Measurements from ENCODE around the gene TUBGCP6. TPM values are rescaled to one million over a fixed set of nuclear protein-coding genes. Genes with fewer than 3 reads are reported as not detected.

The TUBGCP6 gene
- polyA plus RNA-seq, 1 donor = 33.5 TPM

DNA sequence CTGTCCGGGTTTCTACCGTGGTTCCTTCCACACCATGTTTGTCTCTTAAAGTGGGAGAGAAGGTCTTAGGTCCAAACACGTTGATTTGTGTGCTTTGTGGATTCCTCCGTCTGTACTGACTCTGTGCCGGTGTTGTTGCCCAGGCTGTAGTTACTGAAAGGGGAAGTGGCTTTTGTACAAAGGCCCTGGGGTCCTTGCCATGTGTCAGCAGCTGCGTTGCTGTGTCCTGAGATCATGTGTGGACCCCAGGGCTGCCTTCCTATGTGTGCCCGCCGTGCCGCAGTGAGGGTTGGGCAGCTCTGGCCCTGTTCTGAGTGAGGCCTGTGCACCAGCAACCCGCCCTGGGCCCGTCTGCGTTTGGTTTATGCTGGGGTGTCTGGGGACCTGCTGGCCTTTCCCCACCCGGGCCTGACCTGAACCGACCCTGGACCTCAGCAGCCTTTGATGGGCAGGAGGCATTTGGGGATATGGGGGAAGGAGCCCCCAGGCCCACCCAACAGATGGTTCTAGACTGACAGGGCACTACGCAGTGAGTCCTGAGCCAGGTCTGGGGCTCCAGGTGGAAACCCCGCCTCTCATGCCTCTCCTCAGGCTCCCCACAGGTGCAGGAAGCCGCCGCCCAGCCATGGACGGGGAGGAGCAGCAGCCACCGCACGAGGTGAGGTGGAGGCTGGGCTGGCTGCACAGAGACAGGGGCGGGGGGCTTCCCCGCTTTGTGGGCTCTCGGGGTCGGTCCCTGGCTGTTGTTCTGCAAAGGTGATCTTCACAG, 52.2 kb downstream of the TUBGCP6 start:
- DNase-seq = no peak

DNA sequence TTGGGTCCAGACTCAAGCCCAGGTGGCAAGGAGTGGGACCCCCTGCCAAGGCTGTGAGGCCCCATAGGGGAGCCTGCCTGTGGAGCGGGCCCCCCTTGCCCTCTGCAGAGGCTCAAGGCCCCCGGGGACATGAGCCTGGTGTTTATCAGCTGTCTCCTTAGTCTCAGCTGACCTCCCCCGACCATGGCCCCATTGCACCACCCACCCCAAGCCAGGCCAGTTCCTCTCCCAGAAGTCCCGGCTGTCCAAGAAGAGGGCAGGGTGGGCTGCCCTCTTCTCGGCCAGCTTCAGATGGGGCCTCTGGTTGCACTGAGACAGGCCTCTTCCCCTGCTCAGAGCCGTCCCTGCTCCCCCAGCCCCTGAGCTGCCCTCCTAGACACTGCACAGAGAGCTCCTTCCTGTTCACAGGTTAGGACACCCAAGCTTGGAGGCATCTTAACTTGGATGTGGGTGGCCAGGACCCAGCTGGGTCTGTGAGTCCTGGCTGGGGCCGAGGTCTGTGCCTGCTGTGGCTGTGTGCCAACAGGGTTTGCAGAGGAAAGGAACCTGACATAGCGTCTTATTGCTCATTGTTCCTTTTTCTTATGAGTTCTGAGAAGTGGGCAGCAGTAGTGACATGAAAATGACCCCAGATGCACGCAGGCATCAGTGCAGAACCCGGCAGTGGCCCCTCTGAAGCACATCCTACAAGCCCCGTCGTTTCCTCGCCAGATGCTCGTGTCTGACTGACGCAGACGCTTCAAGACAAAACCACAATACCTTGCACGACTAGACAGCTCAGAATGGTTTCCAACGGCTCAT, 53.7 kb downstream of the TUBGCP6 start:
- no peak for DNase-seq

DNA sequence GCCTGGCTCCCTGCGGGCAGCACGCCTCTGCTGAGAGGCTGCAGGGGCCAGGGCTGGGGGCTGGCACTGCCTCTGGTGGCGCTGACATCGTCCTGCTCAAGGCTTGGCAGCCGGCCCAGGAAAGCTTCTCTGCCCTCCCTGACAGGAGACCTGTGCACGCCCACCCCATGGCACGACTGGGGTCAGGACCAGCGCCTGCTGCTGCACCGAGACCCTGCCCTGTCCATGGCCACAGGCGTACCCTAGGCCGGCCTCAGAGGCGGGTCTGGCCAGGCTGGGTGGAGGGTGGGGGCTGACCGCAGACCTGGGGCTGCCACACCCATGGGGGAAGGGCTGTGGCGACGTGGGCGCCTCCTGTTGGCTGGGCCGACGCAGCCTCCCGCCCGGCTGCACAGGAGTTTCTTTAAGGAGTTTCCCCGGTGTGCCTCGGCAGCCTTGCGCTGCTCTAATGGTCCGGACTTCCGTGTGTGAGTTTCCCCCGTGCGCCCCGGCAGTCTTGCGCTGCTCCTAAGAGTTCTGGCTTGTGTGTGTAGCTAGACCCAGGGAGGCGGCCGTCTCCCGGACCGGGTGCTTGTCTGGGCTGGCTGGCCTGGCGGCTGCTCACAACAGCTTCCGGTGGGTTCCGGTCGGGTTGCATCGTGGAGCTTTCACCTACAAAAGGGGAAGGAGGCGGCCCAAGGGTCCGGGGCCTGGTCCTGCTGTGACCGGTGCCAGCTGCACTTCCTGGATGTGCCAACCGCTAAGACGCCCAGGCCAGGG, 54.5 kb downstream of the TUBGCP6 start:
- DNase-seq = peak; percentile 51

DNA sequence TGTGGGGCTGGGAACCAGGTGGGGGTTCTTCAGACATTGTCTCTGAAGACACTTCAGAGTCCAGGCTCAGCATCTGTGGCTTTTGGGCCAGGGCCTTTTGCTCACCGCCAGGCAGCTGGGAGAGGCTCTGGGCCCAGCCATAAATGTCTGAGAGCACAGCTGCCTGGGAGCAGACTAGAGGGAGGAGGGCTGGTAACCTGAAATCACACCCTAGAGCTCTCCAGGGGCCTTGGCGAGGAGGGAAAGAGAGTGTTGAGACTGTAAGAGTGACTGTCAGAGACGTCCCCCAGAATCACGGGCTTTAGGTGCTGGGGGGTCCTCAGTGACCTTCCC, 55.0 kb downstream of the TUBGCP6 start:
- peak; percentile 65 for DNase-seq

DNA sequence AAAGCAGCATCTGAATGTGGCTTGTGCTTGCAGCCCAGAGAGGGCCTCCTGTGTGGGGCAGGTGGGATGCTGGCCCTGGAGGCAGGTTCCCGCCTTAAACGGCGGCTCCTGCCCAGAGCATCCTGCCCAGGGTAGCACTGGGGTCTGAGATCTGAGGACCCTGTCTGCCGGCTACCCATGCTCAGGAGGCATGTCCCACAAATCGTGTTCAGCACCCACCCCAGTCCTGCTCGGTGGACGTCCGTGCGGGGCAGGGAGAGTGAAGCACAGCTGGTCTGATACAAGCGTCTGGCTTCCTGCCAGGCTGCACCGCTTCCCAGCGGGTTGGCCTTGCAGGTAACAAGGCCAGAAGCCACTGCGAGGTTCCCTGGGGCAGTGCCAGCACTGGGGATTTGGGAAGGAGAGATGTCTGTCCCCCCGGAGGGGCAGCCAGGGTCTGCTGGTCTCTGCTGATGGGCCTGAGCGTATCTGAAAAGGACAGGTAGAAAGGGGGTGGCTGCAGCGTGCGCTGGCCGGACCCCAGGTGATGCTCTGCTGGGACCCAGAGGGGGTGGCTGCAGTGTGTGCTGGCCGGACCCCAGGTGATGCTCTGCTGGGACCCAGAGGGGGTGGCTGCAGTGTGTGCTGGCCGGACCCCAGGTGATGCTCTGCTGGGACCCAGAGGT, 55.5 kb downstream of the TUBGCP6 start:
- no peak for DNase-seq

DNA sequence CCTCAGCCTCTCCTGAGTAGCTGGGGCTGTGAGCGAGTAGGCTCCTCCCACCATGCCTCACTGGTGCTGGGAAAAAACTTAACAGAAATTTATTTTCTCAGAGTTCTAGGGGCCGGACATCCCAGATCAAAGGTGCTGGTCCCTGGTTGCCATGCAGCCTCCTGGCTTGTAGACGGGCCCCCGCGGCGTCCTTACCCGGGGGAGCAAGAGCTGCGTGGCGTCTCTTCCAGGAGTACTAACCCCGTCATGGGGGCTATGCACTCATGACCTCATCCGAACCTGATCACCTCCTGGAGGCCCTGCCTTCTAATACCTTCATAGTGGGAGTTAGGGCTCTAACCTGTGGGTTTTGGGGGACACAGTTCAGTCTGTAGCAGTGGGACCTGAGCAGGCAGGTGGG, 56.5 kb downstream of the TUBGCP6 start:
- DNase-seq = no peak

DNA sequence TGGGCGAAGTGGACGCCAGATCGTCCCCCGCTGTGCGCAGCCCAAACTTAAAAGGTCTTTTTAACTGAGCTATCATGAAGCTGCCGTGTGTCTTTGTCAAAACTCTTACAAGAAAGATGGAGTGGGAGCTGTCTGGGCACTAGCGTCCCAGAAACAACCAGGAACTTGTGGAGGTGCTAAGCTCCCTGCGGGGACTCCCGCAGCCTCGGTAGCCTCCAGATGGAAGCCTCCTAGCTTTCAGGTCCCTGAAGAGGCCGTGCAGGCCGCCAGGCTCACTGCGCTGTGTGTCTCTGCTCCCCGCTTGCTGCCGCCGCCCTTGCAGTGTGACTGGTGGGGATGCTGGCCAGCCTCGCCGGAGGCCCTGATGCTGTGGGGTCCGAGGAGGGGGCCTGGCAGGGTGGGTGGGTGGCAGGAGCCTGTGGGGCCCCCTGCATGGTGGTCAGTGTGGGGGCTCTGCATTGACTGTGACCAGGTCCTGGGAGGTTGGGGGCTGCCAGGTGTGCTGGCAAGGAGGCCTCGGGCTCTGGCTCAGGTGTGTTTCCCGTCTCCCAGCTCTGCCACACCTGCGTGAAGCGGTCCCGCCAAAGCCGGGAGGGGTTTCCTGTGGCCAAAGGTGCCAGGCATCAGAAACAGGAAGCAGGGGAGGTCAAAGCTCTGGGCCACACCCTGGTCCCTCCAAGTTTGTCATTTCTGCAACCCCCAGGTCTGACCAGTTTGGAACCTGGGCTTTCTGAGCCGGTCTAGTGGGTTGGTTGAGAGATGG, 57.9 kb downstream of the TUBGCP6 start:
- DNase-seq = no peak

DNA sequence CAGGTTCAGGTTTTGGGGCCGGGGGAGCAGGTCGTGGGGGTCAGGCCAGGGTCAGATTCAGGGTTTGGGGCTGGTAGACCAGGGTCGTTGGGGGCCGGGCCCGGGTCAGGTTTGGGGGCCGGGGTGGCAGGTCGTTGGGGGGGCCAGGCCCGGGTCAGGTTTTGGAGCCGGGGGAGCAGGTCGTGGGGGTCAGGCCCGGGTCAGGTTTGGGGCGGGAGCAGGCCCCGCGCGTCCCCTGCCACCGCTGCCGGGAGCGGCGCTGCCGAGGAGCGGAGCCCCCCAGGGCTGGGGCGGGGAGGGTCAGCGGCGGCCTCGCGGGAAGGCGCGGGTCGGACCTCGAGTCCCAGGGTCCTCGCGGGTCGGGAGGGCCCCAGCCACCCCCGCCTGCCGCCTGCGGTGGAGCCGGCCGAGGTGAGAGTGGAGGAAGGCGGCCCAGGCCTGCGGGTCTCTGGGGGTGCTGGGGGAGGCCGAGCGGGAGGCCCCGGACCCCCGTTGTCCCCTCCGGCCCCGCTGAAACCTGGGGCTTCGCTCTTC, 58.6 kb downstream of the TUBGCP6 start:
- no peak for DNase-seq

DNA sequence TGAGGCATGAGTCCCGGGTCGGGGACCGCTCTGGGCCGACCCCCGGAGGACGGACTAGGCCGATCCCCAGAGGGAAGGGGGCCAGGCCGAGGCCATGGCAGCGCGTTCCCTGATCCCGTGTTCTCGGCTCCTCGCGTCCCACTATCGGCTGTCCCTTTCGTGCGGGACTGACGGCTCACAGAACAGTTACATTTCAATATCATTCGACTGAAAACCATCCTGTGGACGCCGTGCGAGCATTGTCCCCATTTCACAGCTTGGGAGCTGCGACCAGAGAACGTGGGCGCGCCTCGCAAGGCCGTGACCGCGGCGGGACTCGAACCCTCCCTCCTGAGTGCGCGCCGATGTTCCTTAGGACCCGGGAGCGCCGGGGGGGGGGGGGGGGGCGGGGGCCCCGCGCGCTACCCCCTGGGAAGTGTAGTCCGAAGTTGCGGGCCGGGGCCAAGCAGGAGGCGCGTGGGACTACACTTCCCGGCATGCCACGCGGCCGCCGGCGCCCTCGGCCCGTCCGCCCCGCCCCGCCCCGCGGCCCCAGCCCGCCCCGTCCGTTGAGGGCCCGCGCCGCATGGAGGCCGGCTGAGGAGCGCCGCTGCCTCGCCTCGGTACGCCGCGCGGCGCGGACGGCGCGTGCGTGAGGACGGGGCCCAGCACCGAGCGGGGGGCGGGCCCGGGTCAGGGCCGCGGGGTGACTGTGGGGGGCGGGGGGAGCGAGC, 59.3 kb downstream of the TUBGCP6 start, which contains the start of gene TRABD:
TSS of gene TRABD (plus strand) at position 539 of the 713 bp plus-strand sequence. CDS start 7,148 bp downstream, outside the sequence.
- DNase-seq = peak; percentile 91

DNA sequence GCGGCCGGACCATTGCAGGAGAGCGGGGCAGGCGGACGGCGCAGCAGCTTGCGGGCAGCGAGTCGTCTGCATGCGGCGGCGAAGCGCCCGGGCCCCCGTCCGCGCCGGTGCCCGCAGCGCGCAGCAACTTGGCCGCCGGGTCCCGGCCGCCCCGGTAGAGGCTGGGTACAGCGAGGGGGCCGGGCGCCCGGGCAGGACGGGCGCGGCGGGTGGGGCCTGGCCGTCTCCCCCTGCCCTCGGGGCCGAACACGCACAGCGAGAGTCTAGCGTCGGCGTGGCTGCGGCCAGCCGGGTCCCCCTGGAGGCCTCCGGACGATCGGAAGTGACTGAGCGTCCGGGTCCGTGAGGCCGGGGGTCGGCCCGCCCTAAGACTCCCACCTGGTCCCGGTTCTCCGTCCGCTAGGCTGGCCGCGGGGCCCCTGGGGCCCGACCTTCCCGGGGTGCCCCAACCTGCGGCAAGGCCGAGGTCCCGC, 59.9 kb downstream of the TUBGCP6 start:
- DNase-seq = peak; percentile 26

DNA sequence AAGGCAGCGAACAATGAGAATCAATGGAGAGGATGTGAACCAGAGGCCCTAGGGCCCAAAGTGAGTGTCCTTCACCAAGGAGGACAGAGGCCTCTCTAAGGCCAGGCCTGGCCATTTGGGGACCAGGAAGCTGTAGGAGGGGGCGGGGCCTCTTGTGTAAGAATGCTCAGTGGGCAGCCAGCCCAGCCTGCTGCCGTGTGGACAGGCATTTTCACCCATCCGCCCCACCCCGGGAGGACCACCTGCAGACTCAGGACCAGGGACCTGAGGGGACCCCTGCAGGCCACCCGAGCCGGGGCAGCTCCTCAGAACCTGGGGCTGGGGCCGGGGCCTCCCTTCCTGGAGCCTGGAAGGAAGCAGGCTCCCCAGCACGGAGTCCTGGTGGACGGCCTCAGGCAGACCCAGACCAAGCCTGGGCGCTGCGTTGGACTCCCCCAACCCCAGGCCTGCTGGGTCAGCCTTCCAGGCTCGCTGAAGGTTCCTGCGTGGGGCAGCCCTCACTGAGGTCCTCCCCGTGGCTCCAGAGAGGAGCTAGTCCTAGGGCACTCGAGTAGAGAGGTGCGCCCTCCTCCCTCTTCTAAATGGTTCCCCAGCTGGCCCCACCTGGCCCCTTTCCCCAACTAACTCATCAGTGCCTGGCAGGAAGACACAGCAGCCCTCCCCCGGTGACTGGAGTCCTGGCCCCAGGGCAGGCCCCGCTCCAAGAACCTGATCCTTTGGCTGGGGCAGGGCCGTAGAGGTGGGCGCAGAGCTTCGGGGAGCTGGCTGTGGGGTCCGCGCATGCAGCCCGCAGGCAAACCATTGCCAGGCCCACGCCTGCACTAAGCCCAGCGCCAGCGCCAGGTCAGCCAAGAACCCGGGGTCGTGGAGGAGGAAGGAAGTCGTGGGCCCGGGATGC, 60.6 kb downstream of the TUBGCP6 start:
- peak; percentile 66 for DNase-seq

DNA sequence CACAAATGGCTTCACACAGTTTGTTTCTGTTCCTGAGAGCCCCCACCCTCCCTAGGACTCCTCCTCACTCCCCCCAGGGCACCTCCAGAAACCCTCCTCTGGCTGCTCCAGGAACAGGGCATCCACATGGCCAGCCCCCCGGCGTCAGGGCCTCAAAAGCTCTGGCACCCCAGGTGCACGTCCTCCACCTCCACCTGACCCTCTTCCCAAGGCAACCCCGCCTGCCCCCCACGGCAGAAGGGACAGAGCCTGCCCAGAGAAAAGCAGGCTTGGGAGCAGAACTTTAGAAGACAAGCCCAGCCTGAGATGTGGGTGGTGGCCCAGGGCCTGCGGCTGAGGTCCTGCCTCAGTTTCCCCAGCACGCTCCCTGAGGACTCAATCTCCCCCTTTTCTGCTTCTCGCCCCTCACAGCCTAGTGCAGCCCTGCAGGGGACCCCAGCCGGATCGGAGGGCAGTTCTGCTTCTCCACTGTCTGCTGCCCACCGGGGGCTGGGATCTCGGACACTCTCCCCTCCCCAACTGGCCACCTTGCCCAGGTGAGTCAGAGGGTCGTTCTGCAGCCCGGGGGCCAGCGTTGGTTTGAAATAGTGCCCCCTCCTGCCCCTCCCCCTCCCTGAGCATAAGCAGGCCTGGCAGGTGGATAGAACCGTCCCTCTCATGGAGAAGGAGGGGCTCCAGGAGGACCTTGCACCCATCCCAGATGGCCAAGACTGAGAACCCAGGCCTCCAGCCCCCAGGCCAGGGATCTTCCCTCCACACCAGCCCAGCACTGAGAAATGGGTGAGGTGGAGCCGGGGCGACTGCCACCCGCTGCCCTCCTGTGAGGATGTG, 61.5 kb downstream of the TUBGCP6 start:
- DNase-seq = no peak

DNA sequence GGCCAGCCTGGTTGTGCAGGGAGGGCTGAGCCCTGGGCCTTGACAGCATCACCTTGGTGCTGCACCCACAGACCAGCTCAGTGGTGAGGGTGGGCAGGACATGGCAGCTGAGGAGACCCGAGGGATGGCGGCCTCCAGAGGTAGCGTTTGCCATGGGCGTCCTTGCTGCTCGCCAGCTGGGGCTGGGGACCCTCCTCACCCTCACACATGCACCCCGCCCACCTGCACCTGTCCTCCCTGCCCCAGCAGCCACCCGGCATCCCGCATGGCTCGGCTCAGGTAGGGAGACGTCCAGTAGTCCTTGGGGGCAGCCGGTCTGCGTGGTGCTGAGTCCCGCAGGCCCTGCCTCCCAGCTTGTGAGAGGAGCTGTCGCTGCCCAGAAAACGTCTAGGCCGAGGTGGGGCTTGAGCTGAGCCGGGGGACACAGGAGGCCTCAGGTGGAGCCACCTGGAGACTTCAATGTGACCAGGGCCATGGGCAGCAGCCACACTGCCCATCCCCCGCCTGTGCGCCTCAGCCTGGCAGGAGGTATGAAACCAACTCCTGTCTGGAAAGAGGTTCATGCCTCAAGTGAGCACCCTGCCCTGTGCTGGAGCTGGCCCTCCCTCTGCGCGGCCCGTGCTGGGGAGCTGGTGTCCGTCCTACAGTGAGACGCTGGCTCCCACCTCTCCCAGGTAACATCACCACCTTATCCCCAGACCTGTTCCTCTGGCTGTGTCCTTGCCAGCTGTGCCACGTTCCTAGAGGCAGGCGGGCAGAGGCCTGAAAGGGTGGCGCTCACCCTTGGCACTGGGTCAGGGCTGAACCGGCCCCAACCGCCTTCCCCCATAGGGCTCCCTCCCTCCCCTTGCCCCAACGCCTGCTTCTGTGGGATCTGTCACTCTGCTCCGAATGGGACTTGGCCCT, 62.4 kb downstream of the TUBGCP6 start:
- DNase-seq = no peak

DNA sequence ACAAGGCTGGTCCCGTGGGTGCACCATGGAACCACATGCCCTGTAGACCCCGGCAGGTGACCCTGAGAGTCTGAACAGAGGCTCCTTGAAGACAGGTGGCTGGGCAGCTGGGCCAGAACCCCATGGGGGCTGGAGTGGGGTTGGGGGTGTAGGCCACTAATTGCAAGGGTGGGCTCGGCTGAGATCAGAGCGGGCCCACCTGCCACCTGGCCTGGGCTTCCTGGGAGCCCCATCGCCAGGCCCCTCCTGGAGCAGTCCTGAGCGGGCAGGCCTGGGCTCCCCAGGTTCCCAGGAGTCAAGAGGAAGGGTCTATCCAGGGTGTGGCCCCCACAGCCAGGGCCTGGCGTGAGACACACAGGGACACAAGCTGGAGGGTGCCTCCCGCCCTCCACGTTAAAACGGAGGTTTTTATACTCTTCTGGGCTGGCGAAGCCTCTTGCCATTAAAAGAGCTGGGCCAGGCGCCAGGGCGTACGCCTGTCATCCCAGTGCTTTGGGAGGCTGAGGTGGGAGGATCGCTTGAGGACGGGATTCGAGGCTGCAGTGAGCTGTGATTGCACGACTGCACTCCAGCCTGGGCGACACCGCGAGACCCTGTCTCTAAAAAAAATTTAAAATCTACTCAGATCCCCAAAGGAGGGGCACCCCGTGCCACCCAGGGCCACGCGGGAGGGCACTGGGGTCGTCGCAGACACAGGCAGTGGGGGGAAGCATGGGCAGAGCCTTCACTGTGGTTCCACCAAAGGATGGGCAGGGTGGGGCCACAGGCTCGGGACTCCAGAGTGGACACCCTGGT, 63.9 kb downstream of the TUBGCP6 start:
- no peak for DNase-seq

DNA sequence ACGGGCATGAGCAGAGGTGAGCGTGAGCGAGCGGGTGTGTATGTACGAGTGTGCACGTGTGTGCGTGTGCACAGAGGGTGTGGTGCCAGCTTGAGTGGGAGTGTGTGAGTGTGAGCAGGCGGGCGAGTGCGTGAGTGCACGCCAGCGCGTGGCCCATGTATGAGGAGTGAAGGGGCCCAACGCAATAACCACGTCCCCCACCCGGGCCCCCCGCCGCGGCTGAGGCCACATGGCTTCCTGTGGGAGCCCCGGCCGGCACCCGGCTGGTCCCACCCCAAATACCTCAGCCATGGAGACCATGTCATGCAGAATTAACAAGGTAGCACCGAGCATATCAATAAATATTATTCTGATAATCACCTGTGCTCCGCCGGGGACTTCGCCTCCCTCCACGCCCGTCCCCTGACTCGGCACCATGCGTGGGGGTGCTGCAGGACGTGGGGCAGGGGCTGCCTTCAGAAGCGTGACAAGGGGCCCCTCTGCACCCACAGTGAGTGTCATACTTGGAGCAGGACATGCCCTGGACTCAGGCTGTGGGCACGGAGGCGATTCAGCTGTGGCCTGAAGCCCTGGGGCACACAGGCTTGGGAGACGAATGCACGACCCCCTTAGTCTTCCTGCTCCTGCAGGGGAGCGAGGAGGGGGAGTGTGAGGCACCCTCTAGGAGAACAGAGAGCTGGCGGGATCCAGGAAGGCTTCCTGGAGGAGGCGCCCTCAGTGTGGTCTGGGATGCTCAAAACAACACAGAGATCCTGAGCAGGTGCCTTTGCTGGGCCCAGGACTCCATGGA, 64.7 kb downstream of the TUBGCP6 start:
- no peak for DNase-seq
